Natural killer cell (primary cell): ENCODE results near the gene ATP6V1G2. TPM values are rescaled to one million over a fixed set of nuclear protein-coding genes. Genes with fewer than 3 reads are reported as not detected.

Experiments
- ATAC-seq, 3 donors: fragments of 150-1000 bp in 2 of 3; fragments of 200-7000 bp in 1 of 3; cut with Tn5 transposase; 1 replicate in 1 of 3; 2 replicates in 2 of 3; pipeline ENCODE4 v1.10.0; 2021; ENCODE audit warnings: mild to moderate bottlenecking in 2 of 3, moderate library complexity in 2 of 3
- DNase-seq, 2 donors: peaks; one replicate each; pipeline versions ENCODE4 v3.0.0 to v3.0.0-alpha.2; 2013 to 2021; ENCODE audit warnings: mixed read lengths in 1 of 2
- H3K27ac ChIP-seq: one replicate; pipeline ENCODE4 v1.5.1; 2013; ENCODE audit warnings: mild to moderate bottlenecking, low read length
- H3K27me3 ChIP-seq: one replicate; pipeline ENCODE4 v1.6.1; 2013; ENCODE audit warnings: low read length; ENCODE audit not compliant: control insufficient read depth, insufficient read depth
- H3K36me3 ChIP-seq: one replicate; pipeline ENCODE4 v1.6.1; 2013; ENCODE audit warnings: low read length; ENCODE audit not compliant: control insufficient read depth, insufficient read depth
- H3K4me1 ChIP-seq: one replicate; pipeline ENCODE4 v1.6.1; 2013; ENCODE audit warnings: low read length; ENCODE audit not compliant: control insufficient read depth, insufficient read depth
- H3K4me3 ChIP-seq: one replicate; pipeline ENCODE4 v1.5.1; 2013; ENCODE audit warnings: low read length
- H3K9me3 ChIP-seq: one replicate; pipeline ENCODE4 v1.6.1; 2013; ENCODE audit warnings: low read length; ENCODE audit not compliant: control insufficient read depth, insufficient read depth
- H3K27ac Mint-ChIP-seq, 2 donors: one replicate each; pipeline ENCODE4 v1.8.0; 2022; ENCODE audit warnings: mild to moderate bottlenecking in 2 of 2, mixed read lengths in 2 of 2, moderate library complexity in 1 of 2
- H3K27me3 Mint-ChIP-seq, 2 donors: one replicate each; pipeline ENCODE4 v1.8.0; 2022; ENCODE audit warnings: low read depth in 2 of 2, mixed read lengths in 2 of 2
- H3K36me3 Mint-ChIP-seq: one replicate; pipeline ENCODE4 v1.8.0; 2022; ENCODE audit warnings: mixed read lengths
- H3K4me1 Mint-ChIP-seq, 2 donors: one replicate each; pipeline ENCODE4 v1.8.0; 2022; ENCODE audit warnings: mixed read lengths in 2 of 2
- H3K4me3 Mint-ChIP-seq: one replicate; pipeline ENCODE4 v1.8.0; 2022; ENCODE audit warnings: mild to moderate bottlenecking, moderate library complexity, mixed read lengths
- H3K9me3 Mint-ChIP-seq, 2 donors: one replicate each; pipeline ENCODE4 v1.8.0; 2022; ENCODE audit warnings: mixed read lengths in 2 of 2
- WGBS: methylation state at CpG from one replicate; pipeline ENCODE4 v1.1.7; 2013; ENCODE audit warnings: missing lambda C conversion rate; ENCODE audit not compliant: insufficient coverage; 5-methylcytosine and 5-hydroxymethylcytosine counted together
- intact Hi-C: fragments of 100-400 bp; cut with micrococcal nuclease; formaldehyde crosslinking; loops from one replicate; pipeline ENCODE4 v1.14.2; 2022
- total RNA-seq, 4 donors: library from RNA; stranded (reverse); fragments of 120-200 nt in 1 of 4; gene quantifications; one replicate each; pipeline versions ENCODE4 v1.2.3 to v1.2.4, GENCODE V29; 2013 to 2022
- TF ChIP-seq, protein P1 (sequence below): fragments of 200-600 bp; IDR thresholded peaks from one replicate; pipeline ENCODE4 v1.8.0; 2022; ENCODE audit warnings: antibody characterized with exemption

The ATP6V1G2 gene
- total RNA-seq, 3 donors from 2014 or later (not counting 1 experiment from before 2014, with no cell fraction given) = 1.0 to 2.5 (median 2.1) TPM

DNA sequence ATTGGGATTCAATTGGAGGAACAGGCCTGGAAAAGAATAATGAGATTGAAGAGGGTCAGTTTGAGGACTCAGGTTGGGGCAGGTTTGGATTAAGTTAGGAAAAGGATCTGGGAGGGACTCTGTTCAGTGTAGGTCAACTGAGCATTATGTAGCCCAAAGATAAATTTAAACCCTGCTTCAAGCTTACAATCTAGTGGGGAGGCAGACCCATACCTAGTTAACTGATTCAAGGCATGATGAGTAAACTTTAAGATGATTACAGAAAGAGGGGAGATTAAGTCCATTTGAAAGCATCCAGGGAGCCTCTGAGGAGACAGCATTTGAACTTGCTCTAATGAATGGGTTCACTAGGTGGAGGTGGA is 14.3 kb upstream of the ATP6V1G2 start:
- DNase-seq = no peak
- no peaks in the 10 kb centered on the region for H3K9me3 ChIP-seq
- intact Hi-C loops = loop anchor here (1.0 to 2.0 kb wide), 2 partner anchors 8 to 20 kb away; no protein-coding TSS in a partner anchor
- TF ChIP-seq, protein P1, sequence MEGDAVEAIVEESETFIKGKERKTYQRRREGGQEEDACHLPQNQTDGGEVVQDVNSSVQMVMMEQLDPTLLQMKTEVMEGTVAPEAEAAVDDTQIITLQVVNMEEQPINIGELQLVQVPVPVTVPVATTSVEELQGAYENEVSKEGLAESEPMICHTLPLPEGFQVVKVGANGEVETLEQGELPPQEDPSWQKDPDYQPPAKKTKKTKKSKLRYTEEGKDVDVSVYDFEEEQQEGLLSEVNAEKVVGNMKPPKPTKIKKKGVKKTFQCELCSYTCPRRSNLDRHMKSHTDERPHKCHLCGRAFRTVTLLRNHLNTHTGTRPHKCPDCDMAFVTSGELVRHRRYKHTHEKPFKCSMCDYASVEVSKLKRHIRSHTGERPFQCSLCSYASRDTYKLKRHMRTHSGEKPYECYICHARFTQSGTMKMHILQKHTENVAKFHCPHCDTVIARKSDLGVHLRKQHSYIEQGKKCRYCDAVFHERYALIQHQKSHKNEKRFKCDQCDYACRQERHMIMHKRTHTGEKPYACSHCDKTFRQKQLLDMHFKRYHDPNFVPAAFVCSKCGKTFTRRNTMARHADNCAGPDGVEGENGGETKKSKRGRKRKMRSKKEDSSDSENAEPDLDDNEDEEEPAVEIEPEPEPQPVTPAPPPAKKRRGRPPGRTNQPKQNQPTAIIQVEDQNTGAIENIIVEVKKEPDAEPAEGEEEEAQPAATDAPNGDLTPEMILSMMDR = no peak
- H3K27me3 Mint-ChIP-seq = no peaks in the 10 kb centered on the region
- peak overlapping the region; percentile 90 for H3K27ac ChIP-seq
- H3K27ac Mint-ChIP-seq = peak overlapping the region; percentile 98
- no peaks in the 10 kb centered on the region for H3K36me3 ChIP-seq
- peak overlapping the region; percentile 82 for H3K4me3 Mint-ChIP-seq
- H3K4me3 ChIP-seq = no peak overlapping the region
- peaks cover 47 to 67% of the 10 kb centered on the region in 2 donors for H3K4me1 Mint-ChIP-seq
- H3K36me3 Mint-ChIP-seq = no peaks in the 10 kb centered on the region
- ATAC-seq = no peak
- peaks cover 69% of the 10 kb centered on the region for H3K4me1 ChIP-seq
- no peaks in the 10 kb centered on the region for H3K27me3 ChIP-seq
- H3K9me3 Mint-ChIP-seq = no peaks in the 10 kb centered on the region

DNA sequence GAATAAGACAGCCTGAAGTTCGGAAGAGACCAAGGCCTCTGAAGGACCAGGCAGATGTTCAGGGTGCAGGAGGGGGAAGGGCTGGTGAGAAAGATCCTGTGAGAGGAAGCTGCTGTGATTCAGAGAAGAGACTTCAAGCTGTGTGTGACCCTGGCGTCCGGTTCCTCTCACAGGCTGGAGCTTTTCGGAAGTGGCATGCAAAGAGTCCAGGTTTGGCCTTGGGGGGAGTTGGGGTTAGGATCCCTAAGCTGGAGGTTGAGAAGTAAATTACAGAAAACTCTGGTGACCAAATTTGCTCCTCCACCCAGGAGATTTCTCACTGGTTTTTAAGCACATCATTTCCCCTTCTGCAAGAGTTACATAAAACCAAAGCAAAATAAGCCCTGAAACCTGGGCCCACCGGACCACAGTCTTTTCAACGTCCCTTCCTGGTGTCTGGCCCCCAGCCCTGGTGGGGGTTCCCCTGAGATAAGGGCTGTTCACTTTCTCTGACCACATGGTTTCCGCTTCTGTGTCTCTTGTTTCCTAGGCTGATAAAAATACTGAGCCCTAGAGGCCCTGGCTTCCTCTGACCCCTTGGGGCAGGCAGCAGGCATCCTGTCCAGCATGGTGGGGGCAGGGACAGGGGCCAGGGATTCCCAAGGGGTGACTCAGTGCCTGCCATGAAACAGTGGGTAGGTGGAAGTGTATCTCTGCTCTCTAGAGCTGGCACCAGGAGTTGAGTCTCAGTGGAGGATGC is 13.7 kb upstream of the ATP6V1G2 start:
- Histone ChIP-seq H3K27me3 (no peaks in the 10 kb centered on the region), H3K36me3 (no peaks in the 10 kb centered on the region), H3K4me3 (peak overlapping the region; percentile 0), H3K9me3 (no peaks in the 10 kb centered on the region), H3K4me1 (peaks cover 69% of the 10 kb centered on the region), H3K27ac (peak overlapping the region; percentile 90)
- TF ChIP-seq, protein P1 = no peak
- Mint-ChIP-seq H3K27me3 (no peaks in the 10 kb centered on the region), H3K27ac (peak overlapping the region; percentile 98), H3K4me1 (peaks cover 47 to 66% of the 10 kb centered on the region in 2 donors), H3K4me3 (peak overlapping the region; percentile 82), H3K9me3 (no peaks in the 10 kb centered on the region), H3K36me3 (no peaks in the 10 kb centered on the region)
- WGBS = under 1% methylated on average over 7 of the region's 7 CpGs
- peak; percentile 74 to 84 (median 76) for ATAC-seq
- DNase-seq = peak; percentile 66 to 75
- intact Hi-C loops = loop anchor here (1.0 to 5.0 kb wide), 4 partner anchors 8 to 102 kb away; partner anchors contain the start of genes C6orf47, GPANK1 and LTA

DNA sequence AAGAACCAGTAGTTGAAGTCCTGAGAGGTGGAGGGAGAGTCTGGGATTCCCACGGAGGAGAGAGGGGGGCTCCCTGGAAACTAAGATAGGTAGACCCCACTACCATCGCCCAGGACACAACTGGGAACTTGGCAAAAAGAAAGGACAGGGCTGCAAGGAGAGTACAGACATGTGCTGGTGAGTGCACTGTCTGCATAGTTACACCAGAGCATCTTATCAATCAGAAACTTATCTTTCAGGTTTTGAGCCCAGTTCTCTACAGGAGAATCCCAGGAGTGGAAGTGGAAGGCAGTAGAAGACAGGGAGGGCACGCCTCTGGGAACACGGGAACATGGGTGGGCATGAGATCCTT is 13.2 kb upstream of the ATP6V1G2 start:
- TF ChIP-seq, protein P1 = no peak
- Histone ChIP-seq H3K27ac (peak overlapping the region; percentile 90), H3K9me3 (no peaks in the 10 kb centered on the region), H3K27me3 (no peaks in the 10 kb centered on the region), H3K4me3 (peak overlapping the region; percentile 0), H3K4me1 (peaks cover 69% of the 10 kb centered on the region), H3K36me3 (no peaks in the 10 kb centered on the region)
- WGBS = 22% methylated on average over 4 of the region's 4 CpGs
- H3K36me3 Mint-ChIP-seq = no peaks in the 10 kb centered on the region
- H3K9me3 Mint-ChIP-seq = no peaks in the 10 kb centered on the region
- H3K27ac Mint-ChIP-seq = peak overlapping the region; percentile 98
- intact Hi-C loops = loop anchor here (2.0 to 5.0 kb wide), 2 partner anchors 13 to 103 kb away; partner anchors contain the start of genes C6orf47, GPANK1 and LTA
- peak; percentile 5 to 27 (median 14) for ATAC-seq
- H3K4me1 Mint-ChIP-seq = peaks cover 47 to 61% of the 10 kb centered on the region in 2 donors
- no peak for DNase-seq
- H3K4me3 Mint-ChIP-seq = peak overlapping the region; percentile 82
- H3K27me3 Mint-ChIP-seq = no peaks in the 10 kb centered on the region
